GM19452 (cell line): ENCODE data around the gene GSTA3.
"Not testable (repeated sequence)": the region's sequence is repeated elsewhere in the genome, so short reads cannot be mapped to it uniquely, and the experiment has no call there.

Source experiments
- ATAC-seq: cut with Tn5 transposase; IDR thresholded peaks from one replicate; pipeline ENCODE4 v1.9.1; 2021; ENCODE audit not compliant: unreplicated experiment

The GSTA3 gene

GRCh38 chr6:52868240-52868639, 41.3 kb downstream of the GSTA3 start:
- no peak for ATAC-seq

GRCh38 chr6:52861151-52861550, 48.3 kb downstream of the GSTA3 start:
- not testable (repeated sequence) for ATAC-seq

- no peak for ATAC-seq
Measured at GRCh38 chr6:52858416-52858815, 51.1 kb downstream of the GSTA3 start.

- not testable (repeated sequence) for ATAC-seq
Measured at GRCh38 chr6:52856137-52856536, 53.4 kb downstream of the GSTA3 start.

- ATAC-seq: no peak
Measured at GRCh38 chr6:52849137-52849536, 60.4 kb downstream of the GSTA3 start.
